ENCODE results near the gene FASN. TPM values are rescaled to one million over a fixed set of nuclear protein-coding genes. Genes with fewer than 3 reads are reported as not detected.

FASN gene
- total and polyA plus RNA-seq, 2 of the 4 experiments (the other 2 are of a cell fraction), result 12.4 to 56.0 TPM

GRCh38 chr17:82029391-82029790 lies 68.6 kb downstream of the FASN start:
- DNase-seq (no peak), ATAC-seq (ENCODE audit: low read depth) (no peak)
- peaks cover 0 to 4% of the 10 kb centered on the region in 2 experiments; a peak in 1 of 4 replicates for H3K79me1 ChIP-seq (ENCODE audit: low read depth in 1 of 2, low read length in 2 of 2)
- H3K27ac ChIP-seq (ENCODE audit: insufficient read depth, low read length), result no peak overlapping the region
- ChIA-PET CTCF (no interaction called here), POLR2A (ENCODE audit: unreplicated experiment) (no interaction called here)
- no peak overlapping the region for H2BK20ac ChIP-seq (ENCODE audit: low read depth, low read length)
- H3K9me3 ChIP-seq (ENCODE audit: control insufficient read depth, insufficient read depth, low read length), result no peaks in the 10 kb centered on the region
- no peak overlapping the region for H3K4ac ChIP-seq (ENCODE audit: low read depth, low read length)
- no peak overlapping the region for H4K8ac ChIP-seq (ENCODE audit: low read depth in 2 of 2, low read length in 2 of 2)
- no peak overlapping the region for H3K4me2 ChIP-seq (ENCODE audit: low read depth, low read length)
- no peaks in the 10 kb centered on the region for H3K27me3 ChIP-seq (ENCODE audit: control insufficient read depth, insufficient read depth, low read length)
- H4K20me1 ChIP-seq (ENCODE audit: insufficient read depth, low read length), result no peaks in the 10 kb centered on the region; the same call in 1 of the 2 replicates
- H2AK9ac ChIP-seq (replicated peaks; ENCODE audit: low read depth, low read length, poor library complexity), result peak overlapping the region; percentile 28
- no peak overlapping the region for H3K18ac ChIP-seq (ENCODE audit: low read depth, low read length)
- intact Hi-C loops (cut with micrococcal nuclease) (no loop called here), dilution Hi-C loops (cut with HindIII; ENCODE audit: low sequenced_read_pairs, unreplicated experiment) (no loop called here), in situ Hi-C loops (cut with MboI; ENCODE audit: low sequenced_read_pairs) (no loop called here)
- no peak overlapping the region for H3K14ac ChIP-seq (replicated peaks; ENCODE audit: low read depth, low read length)
- BruUV-seq (replicated peaks), result no TSS peak
- 94% methylated on average over 16 of the region's 16 CpGs; no CpG with 5 or more reads in 1 of the 2 experiments for WGBS, 2 experiments (ENCODE audit: extremely low coverage in 2 of 2, insufficient read length in 1 of 2)
- H3K9me1 ChIP-seq (ENCODE audit: insufficient read depth, low read length), result no peaks in the 10 kb centered on the region
- no peak overlapping the region for H2BK120ac ChIP-seq (ENCODE audit: low read depth, low read length)
- H4K91ac ChIP-seq (ENCODE audit: insufficient read depth, low read depth, low read length), result no peak overlapping the region
- H3K23ac ChIP-seq (ENCODE audit: low read depth, low read length), result no peak overlapping the region
- H3K56ac ChIP-seq (ENCODE audit: extremely low read depth, insufficient read depth, low read length), result no peak overlapping the region
- no peak for TF ChIP-seq RAD21 (IDR thresholded peaks at IDR 0.05; ENCODE audit: low read length)
- no peak for TF ChIP-seq RCOR1 (IDR thresholded peaks at IDR 0.05; ENCODE audit: insufficient replicate concordance, low read length)
- no peak for TF ChIP-seq BHLHE40 (IDR thresholded peaks at IDR 0.05; ENCODE audit: low read depth, low read length)
- no peak for TF ChIP-seq USF2 (IDR thresholded peaks at IDR 0.05; ENCODE audit: low read depth, low read length)
- no peak for TF ChIP-seq POLR2A (IDR thresholded peaks at IDR 0.05; ENCODE audit: low read depth, low read length)
- no peak for TF ChIP-seq CEBPB (IDR thresholded peaks at IDR 0.05; ENCODE audit: low read depth, low read length)
- no peak for TF ChIP-seq CHD1 (IDR thresholded peaks at IDR 0.05; ENCODE audit: low read depth, low read length)
- no peak for TF ChIP-seq CTCF (conservative IDR thresholded peaks at IDR 0.05; ENCODE audit: low read depth, low read length)
- TF ChIP-seq FOS (IDR thresholded peaks at IDR 0.05; ENCODE audit: low read depth, low read length), result no peak
- no peak for TF ChIP-seq MAFK (IDR thresholded peaks at IDR 0.05; ENCODE audit: low read depth, low read length)
- TF ChIP-seq MAZ (IDR thresholded peaks at IDR 0.05; ENCODE audit: borderline replicate concordance, low read depth, low read length), result no peak
- no peak for TF ChIP-seq ELK1 (IDR thresholded peaks at IDR 0.05; ENCODE audit: borderline replicate concordance, low read depth, low read length)
- TF ChIP-seq NFE2L2 (IDR thresholded peaks at IDR 0.05; ENCODE audit: low read depth, low read length), result no peak
- no peak for TF ChIP-seq RFX5 (IDR thresholded peaks at IDR 0.05; ENCODE audit: low read depth, low read length)
- no peak for TF ChIP-seq MXI1 (IDR thresholded peaks at IDR 0.05; ENCODE audit: borderline replicate concordance, low read depth, low read length)
- TF ChIP-seq SMC3 (IDR thresholded peaks at IDR 0.05; ENCODE audit: low read depth, low read length), result no peak
- peaks cover 4% of the 10 kb centered on the region; the same call in 1 of the 2 replicates for H3K4me1 ChIP-seq (ENCODE audit: control insufficient read depth, insufficient read depth, low read length)
- H2AFZ ChIP-seq (replicated peaks; ENCODE audit: low read length, poor library complexity), result no peak overlapping the region
- H4K5ac ChIP-seq (ENCODE audit: low read depth, low read length), result no peak overlapping the region
- H2BK5ac ChIP-seq (ENCODE audit: low read depth, low read length, poor library complexity, severe bottlenecking), result no peak overlapping the region
- no peak overlapping the region for H2BK15ac ChIP-seq (ENCODE audit: low read depth, low read length)
- peak overlapping the region; percentile 28; the same call in 1 of the 2 replicates for H2AK5ac ChIP-seq (ENCODE audit: low read depth, low read length)
- peaks cover 2% of the 10 kb centered on the region for H3K36me3 ChIP-seq (ENCODE audit: control insufficient read depth, insufficient read depth, low read length)
- H3K4me3 ChIP-seq (ENCODE audit: insufficient read depth, low read depth, low read length), result no peak overlapping the region
- H3K9ac ChIP-seq (ENCODE audit: low read depth, low read length), result no peak overlapping the region
